ENCODE results near the gene G6PD. TPM values are rescaled to one million over a fixed set of nuclear protein-coding genes. Genes with fewer than 3 reads are reported as not detected.

Gene G6PD
- total and polyA plus RNA-seq, 3 donors from 2014 or later = 206 to 419 (median 263) TPM

DNA sequence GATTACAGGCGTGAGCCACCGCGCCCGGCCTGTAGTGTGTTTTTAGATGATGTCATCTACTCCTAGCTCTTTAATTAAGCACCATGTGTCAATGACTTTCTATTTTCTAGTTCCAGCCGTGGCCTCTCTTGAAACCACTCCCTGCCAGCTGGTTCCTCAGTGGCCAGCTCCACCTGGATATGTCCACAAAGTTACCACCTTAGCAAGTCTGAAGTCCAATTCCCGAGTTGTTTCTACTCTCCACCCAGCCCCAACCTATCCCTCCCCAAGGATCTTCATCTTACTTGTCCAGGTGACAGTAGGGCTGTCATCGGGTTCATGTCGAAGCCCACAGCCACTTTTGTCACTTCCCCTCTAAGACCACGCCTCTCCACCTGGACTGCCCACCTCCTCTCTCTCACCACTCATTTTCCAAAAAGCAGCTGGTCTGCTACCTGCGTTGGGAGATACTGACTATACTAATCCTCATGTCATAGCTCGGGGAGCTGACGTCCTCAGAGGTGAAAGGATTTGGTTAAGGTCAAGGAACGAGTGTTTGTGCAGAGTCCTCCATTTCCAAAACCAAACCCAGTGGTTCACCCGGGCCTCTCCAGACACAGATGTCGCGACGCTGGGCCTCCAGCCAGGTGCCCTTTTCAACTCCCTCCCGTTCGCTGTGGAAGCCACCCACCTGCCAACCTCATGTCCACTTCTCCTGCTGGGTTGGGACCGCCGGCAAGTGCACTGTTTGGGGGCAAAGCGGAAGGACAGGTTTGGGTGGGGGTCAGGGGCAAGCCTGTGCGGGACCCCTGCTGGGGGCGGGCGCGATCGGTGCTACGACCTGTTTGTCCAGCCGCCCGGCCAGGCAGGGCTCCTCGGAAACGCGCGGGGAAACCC is 31.3 kb downstream of the G6PD start:
- peak overlapping the region; percentile 89 to 92 for H3K27ac ChIP-seq
- H3K9me3 ChIP-seq = no peaks in the 10 kb centered on the region
- TF ChIP-seq POLR2A (IDR thresholded peaks at IDR 0.05) = no peak
- TF ChIP-seq, protein P1, sequence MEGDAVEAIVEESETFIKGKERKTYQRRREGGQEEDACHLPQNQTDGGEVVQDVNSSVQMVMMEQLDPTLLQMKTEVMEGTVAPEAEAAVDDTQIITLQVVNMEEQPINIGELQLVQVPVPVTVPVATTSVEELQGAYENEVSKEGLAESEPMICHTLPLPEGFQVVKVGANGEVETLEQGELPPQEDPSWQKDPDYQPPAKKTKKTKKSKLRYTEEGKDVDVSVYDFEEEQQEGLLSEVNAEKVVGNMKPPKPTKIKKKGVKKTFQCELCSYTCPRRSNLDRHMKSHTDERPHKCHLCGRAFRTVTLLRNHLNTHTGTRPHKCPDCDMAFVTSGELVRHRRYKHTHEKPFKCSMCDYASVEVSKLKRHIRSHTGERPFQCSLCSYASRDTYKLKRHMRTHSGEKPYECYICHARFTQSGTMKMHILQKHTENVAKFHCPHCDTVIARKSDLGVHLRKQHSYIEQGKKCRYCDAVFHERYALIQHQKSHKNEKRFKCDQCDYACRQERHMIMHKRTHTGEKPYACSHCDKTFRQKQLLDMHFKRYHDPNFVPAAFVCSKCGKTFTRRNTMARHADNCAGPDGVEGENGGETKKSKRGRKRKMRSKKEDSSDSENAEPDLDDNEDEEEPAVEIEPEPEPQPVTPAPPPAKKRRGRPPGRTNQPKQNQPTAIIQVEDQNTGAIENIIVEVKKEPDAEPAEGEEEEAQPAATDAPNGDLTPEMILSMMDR (IDR thresholded peaks at IDR 0.05) = no peak
- H3K36me3 ChIP-seq (ENCODE audit: low read depth, missing control alignments) = no peaks in the 10 kb centered on the region
- intact Hi-C loops (cut with DNase I; ENCODE audit: low total_unique reads) = no loop called here
- H3K4me3 ChIP-seq = peak overlapping the region; percentile 65 to 77
- no peak for DNase-seq
- H3K27me3 ChIP-seq = no peaks in the 10 kb centered on the region
- WGBS, 2 donors = 15 to 28% methylated on average over 13 to 34 of the region's 34 CpGs
- peaks cover 12% of the 10 kb centered on the region for H3K4me1 ChIP-seq

GRCh38 chrX:154513716-154514115 is 32.9 kb downstream of the G6PD start:
- Histone ChIP-seq H3K4me3 (no peak overlapping the region), H3K4me1 (peaks cover 12% of the 10 kb centered on the region), H3K27me3 (no peaks in the 10 kb centered on the region), H3K9me3 (no peaks in the 10 kb centered on the region), H3K36me3 (ENCODE audit: low read depth, missing control alignments) (no peaks in the 10 kb centered on the region), H3K27ac (no peak overlapping the region)
- intact Hi-C loops (cut with DNase I; ENCODE audit: low total_unique reads) = no loop called here
- DNase-seq = no peak
- WGBS, 2 donors = 85 to 90% methylated on average over 2 of the region's 2 CpGs
- TF ChIP-seq, protein P1 (IDR thresholded peaks at IDR 0.05) = no peak
- no peak for TF ChIP-seq POLR2A (IDR thresholded peaks at IDR 0.05)

GRCh38 chrX:154512879-154513553 is 33.6 kb downstream of the G6PD start:
- Histone ChIP-seq H3K4me3 (no peak overlapping the region), H3K36me3 (ENCODE audit: low read depth, missing control alignments) (no peaks in the 10 kb centered on the region), H3K9me3 (no peaks in the 10 kb centered on the region), H3K4me1 (peaks cover 11% of the 10 kb centered on the region), H3K27ac (no peak overlapping the region), H3K27me3 (no peaks in the 10 kb centered on the region)
- TF ChIP-seq, protein P1 (IDR thresholded peaks at IDR 0.05) = no peak
- no peak for TF ChIP-seq POLR2A (IDR thresholded peaks at IDR 0.05)
- intact Hi-C loops (cut with DNase I; ENCODE audit: low total_unique reads) = no loop called here
- DNase-seq = no peak
- WGBS, 2 donors = 94 to 98% methylated on average over 10 to 13 of the region's 16 CpGs

- no peaks in the 10 kb centered on the region for H3K9me3 ChIP-seq
- H3K27ac ChIP-seq = no peak overlapping the region
- TF ChIP-seq, protein P1 (IDR thresholded peaks at IDR 0.05) = no peak
- no peak for TF ChIP-seq POLR2A (IDR thresholded peaks at IDR 0.05)
- DNase-seq = no peak
- H3K36me3 ChIP-seq (ENCODE audit: low read depth, missing control alignments) = no peaks in the 10 kb centered on the region
- intact Hi-C loops (cut with DNase I; ENCODE audit: low total_unique reads) = no loop called here
- no peaks in the 10 kb centered on the region for H3K27me3 ChIP-seq
- H3K4me3 ChIP-seq = no peak overlapping the region
- WGBS, 2 donors = 53 to 58% methylated on average over 5 to 12 of the region's 12 CpGs
- H3K4me1 ChIP-seq = no peaks in the 10 kb centered on the region
These were observed 34.9 kb downstream of the G6PD start for GRCh38 chrX:154511761-154512160.

Measured in testis (tissue), 3 donors.